RWPE1 (cell line): ENCODE results near the gene CNTN6.

Experiments
- CTCF ChIA-PET: fragments of 350-600 bp; sonication (Branson Sonifier 250); formaldehyde crosslinking; extraction: SDS; loops from one replicate; lab custom pipeline; 2021; lab: Yijun Ruan, JAX
- POLR2A ChIA-PET: fragments of 400-600 bp; formaldehyde crosslinking; extraction: SDS; loops from one replicate; lab custom pipeline; 2020; ENCODE audit warnings: antibody characterized with exemption; ENCODE audit not compliant: low non-redundant PET; lab: Yijun Ruan, JAX
- DNase-seq: peaks from one replicate; pipeline ENCODE4 v3.0.0; 2012; ENCODE audit warnings: low spot score
- H3K27ac ChIP-seq: fragments of 450-650 bp; 2 replicates; pipeline ENCODE4 v1.5.1; 2017
- TF ChIP-seq, protein P1 (sequence below): fragments of 450-650 bp; conservative IDR thresholded peaks from 2 replicates; pipeline ENCODE4 v1.5.1; 2017; ENCODE audit warnings: low read depth, mild to moderate bottlenecking

The CNTN6 gene

GRCh38 chr3:1326546-1326945 is 233.7 kb downstream of the CNTN6 start:
- no peak for DNase-seq
- no peak overlapping the region for H3K27ac ChIP-seq
- TF ChIP-seq, protein P1, sequence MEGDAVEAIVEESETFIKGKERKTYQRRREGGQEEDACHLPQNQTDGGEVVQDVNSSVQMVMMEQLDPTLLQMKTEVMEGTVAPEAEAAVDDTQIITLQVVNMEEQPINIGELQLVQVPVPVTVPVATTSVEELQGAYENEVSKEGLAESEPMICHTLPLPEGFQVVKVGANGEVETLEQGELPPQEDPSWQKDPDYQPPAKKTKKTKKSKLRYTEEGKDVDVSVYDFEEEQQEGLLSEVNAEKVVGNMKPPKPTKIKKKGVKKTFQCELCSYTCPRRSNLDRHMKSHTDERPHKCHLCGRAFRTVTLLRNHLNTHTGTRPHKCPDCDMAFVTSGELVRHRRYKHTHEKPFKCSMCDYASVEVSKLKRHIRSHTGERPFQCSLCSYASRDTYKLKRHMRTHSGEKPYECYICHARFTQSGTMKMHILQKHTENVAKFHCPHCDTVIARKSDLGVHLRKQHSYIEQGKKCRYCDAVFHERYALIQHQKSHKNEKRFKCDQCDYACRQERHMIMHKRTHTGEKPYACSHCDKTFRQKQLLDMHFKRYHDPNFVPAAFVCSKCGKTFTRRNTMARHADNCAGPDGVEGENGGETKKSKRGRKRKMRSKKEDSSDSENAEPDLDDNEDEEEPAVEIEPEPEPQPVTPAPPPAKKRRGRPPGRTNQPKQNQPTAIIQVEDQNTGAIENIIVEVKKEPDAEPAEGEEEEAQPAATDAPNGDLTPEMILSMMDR = no peak
- CTCF ChIA-PET = no interaction called here
- POLR2A ChIA-PET = no interaction called here

GRCh38 chr3:1330107-1330506 is 237.3 kb downstream of the CNTN6 start:
- TF ChIP-seq, protein P1 = no peak
- POLR2A ChIA-PET = no interaction called here
- CTCF ChIA-PET = no interaction called here

DNA sequence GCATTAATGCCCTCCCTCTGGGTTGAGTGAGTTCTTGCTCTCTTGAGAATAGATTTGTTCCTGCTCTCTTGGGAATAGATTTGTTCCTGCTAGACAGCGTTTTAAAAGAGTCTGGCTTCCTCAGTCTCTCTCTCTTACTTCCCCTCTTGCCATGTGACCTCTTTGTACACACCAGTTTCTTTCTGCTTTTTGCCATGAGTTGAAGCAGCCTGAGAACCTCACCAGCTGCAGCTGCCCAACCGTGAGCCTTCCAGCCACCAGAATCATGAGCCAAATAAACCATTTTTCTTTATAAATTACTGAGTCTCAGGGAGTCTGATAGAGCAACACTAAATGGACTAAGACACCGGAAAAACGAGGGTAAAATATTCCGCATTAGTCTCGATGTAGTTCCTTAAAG is 253.6 kb downstream of the CNTN6 start:
- ChIA-PET POLR2A (no interaction called here), CTCF (no interaction called here)
- DNase-seq = no peak
- no peak overlapping the region for H3K27ac ChIP-seq
- TF ChIP-seq, protein P1 = no peak

More at GRCh38 chr3:1330107-1330506, 237.3 kb downstream of the CNTN6 start:
- H3K27ac ChIP-seq = no peak overlapping the region
- DNase-seq = no peak

GRCh38 chr3:1348547-1348946 is 255.7 kb downstream of the CNTN6 start:
- ChIA-PET POLR2A (no interaction called here), CTCF (no interaction called here)
- H3K27ac ChIP-seq = no peak overlapping the region
- no peak for DNase-seq
- TF ChIP-seq, protein P1 = no peak

GRCh38 chr3:1350885-1351284 is 258.1 kb downstream of the CNTN6 start:
- no peak for DNase-seq
- ChIA-PET CTCF (no interaction called here), POLR2A (no interaction called here)
- H3K27ac ChIP-seq = no peak overlapping the region
- TF ChIP-seq, protein P1 = no peak

GRCh38 chr3:1355691-1356090 is 262.9 kb downstream of the CNTN6 start:
- no peak for DNase-seq
- CTCF ChIA-PET = no interaction called here
- POLR2A ChIA-PET = no interaction called here
- TF ChIP-seq, protein P1 = no peak
- H3K27ac ChIP-seq = no peak overlapping the region

DNA sequence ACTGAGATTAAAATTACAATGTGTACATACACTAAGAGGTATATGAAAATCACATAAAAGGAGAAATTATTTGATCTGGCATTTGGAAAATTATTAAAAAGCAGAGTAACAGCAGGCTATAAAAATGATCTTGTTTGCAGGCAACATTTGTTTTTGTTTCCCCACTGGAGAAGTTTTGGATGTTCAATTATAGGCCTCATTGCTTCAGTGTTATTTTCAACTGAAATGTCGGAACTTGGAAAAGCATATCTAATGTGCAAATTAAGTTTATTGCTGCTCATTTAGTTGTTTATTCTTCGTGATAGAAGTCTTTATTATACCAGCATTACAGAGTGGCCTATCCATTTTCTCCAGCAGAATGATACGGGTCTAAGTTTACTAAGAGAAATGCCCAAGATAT is 263.3 kb downstream of the CNTN6 start:
- ChIA-PET POLR2A (no interaction called here), CTCF (no interaction called here)
- TF ChIP-seq, protein P1 = no peak
- no peak for DNase-seq
- H3K27ac ChIP-seq = no peak overlapping the region
